Measurements from ENCODE around the gene ZMAT1.
"Not testable (repeated sequence)": the region's sequence is repeated elsewhere in the genome, so short reads cannot be mapped to it uniquely, and the experiment has no call there.

Gene ZMAT1

DNA sequence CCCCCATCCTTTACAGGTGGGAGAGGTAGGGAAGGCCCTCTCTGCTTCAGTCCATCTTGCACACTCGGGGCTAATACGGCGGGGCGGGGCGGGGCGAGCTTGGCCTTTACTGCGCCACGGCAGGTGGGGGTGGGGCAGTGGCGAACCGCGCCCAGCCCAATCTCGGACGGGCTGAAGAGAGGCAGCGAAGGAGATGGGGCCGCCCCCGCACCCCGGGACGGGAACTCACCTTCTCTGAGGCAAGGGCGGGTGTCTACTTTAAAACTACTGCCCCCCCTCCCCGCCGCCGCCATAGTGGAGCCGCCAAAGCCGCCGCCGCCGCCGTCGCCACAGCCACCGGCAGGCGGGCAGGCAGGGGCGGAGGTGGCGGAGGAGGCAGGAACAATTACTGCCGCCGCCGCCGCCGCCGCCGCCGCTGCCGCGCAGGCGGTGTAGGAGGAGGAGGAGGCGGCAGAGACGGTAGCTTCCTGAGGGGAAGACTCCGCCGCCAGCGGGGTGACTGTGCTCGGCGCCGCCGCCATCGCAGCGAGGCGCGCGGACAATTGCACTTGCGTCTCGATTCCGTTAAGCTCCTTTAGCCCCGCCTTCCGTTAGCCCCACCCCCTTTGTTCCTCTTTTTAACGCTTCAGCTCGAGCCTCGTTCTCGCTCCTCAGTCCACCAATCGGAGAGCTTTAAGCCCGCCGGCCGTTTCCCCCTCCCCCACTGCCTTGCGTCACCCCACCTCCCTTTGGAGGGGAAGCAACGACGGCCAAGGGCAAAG is at the start of gene ZMAT1:
ZMAT1 (minus strand) TSS at position 540 of the 761 bp plus-strand sequence; CDS start at position 521, 19 bp downstream.
- DNase-seq (ENCODE audit: low read depth in 2 of 2) = peak; percentile 86 to 89

- no peak for DNase-seq (ENCODE audit: low read depth in 2 of 2)
Measured at GRCh38 chrX:101977106-101977505, 45.3 kb upstream of the ZMAT1 start.

DNA sequence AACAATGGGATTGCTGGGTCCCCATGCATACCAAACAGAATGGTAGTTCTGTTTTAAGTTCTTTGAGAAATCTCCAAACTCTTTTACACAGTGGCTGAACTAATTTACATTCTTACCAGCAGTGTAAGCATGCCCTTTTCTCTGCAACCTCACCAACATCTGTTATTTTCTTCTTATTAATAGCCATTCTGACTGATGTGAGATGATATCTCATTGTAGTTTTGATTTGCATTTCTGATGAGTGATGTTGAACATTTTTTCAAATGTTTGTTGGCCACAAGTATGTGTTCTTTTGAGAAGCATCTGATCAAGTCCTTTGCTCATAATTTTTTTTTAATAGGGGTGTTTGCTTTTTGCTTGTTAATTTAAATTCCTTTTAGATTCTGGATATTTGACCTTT is 41.2 kb upstream of the ZMAT1 start:
- DNase-seq (ENCODE audit: low read depth in 2 of 2) = no peak

- DNase-seq (ENCODE audit: low read depth in 2 of 2) = not testable (repeated sequence)
Measured at GRCh38 chrX:101964923-101965539, 33.2 kb upstream of the ZMAT1 start.

GRCh38 chrX:101958139-101958538 is 26.3 kb upstream of the ZMAT1 start:
- no peak for DNase-seq (ENCODE audit: low read depth in 2 of 2)

- DNase-seq (ENCODE audit: low read depth in 2 of 2) = no peak
Measured at GRCh38 chrX:101957174-101957573, 25.3 kb upstream of the ZMAT1 start.

DNA sequence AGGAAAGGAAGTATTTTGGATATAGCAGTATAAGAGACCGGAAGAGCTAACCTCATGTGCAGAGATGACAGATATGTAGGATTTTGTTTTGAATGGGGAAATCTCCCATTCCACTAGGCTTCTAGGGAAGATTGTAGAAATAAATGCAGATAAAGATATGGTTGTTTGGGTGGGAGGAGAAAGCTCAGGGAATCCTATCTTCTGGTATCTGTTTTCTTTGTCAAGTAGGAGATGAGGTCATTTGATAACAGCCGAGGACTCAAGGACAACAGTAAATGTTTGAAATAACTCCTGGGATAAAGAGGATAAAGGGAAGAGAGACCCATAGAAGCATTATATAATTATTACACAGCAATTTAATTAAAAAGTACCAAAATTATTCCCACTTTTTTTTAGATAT is 24.7 kb upstream of the ZMAT1 start:
- no peak for DNase-seq (ENCODE audit: low read depth in 2 of 2)

- DNase-seq (ENCODE audit: low read depth in 2 of 2) = no peak
Measured at GRCh38 chrX:101950581-101950980, 18.8 kb upstream of the ZMAT1 start.

DNA sequence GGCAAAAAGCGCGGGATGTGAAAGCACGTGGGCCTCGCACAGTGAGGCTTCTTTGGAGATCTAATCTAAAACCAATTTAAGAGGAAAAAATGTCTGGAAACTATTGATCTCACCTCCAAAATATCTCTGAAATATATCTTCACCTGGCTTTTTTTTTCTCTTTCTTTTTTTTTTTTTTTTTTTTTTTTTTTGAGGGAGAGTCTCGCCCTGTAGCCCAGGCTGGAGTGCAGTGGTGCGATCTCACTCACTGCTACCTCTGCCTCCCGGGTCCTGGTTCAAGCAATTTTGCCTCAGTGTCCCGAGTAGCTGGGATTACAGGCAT is 383 bp upstream of the ZMAT1 start:
- no peak for DNase-seq (ENCODE audit: low read depth in 2 of 2)

DNA sequence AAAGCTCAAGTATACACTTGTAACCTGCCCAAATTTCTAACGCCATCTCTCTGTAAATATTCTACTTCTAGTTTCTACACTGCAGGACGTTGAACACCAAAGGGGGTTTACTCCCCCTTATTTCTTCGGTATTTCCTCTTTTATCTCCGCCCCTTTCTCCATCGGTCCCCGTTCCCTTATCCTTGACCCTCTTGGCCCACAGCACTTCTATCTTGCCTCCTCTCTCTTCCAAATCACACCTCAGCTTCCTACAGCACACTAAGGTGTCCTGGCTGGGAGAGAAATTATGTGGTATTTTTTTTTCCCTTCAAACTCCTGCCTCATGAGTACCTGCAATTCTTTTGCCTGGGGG is 715 bp downstream of the ZMAT1 start:
- no peak for DNase-seq (ENCODE audit: low read depth in 2 of 2)

DNA sequence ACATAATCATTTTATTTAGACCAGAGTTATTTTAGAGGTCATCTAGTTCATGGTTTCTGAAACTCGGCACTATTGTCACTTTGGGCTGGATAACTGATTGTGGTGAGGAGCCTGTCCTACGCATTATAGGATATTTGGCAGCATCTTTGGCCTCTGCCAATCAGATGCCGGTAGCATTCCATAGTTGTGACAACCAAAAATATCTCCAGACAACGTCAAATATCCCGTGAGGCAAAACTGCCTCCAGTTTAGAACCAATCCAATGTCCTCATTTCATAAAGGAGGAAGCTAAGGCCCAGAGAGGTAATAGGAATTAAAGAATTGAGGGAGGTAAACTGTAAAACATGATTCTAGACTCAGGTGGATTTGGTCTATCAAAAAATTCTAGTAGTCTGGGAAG is 6.1 kb downstream of the ZMAT1 start:
- DNase-seq (ENCODE audit: low read depth in 2 of 2) = no peak

DNA sequence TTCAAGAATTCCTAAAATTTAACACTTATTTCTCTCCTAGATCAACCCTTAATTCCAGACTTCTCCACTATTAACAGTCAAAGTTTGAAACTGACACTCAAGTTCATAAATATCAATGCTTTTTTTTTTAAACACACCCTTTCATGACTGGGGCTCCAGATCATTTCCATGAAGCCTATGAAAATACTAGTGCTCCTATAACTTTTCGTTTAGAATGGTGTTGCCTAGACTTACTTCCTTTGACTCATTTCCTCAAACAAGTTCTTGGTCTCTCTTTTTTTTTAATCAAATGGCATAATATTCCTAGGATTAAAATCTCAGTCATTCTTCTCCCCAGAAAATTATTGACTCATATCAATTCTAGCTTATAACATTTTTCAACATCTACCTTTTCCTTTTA is 13.1 kb downstream of the ZMAT1 start:
- DNase-seq (ENCODE audit: low read depth in 2 of 2) = no peak

- no peak for DNase-seq (ENCODE audit: low read depth in 2 of 2)
Measured at GRCh38 chrX:101906136-101906796, 25.6 kb downstream of the ZMAT1 start.

- DNase-seq (ENCODE audit: low read depth in 2 of 2) = no peak
Measured at GRCh38 chrX:101904996-101905395, 26.8 kb downstream of the ZMAT1 start.
